HepG2 (cell line): Measurements from ENCODE around the gene WBP1. TPM values are rescaled to one million over a fixed set of nuclear protein-coding genes. Genes with fewer than 3 reads are reported as not detected.
A peak's percentile ranks its signal among the peaks of the same experiment; 100 is the strongest.

Source experiments
- AHR ChIP-seq: IDR thresholded peaks from 2 replicates; pipeline ENCODE4 v1.6.1; 2018; ENCODE audit warnings: missing genetic modification reagents, missing compliant biosample characterization
- CCDC6 ChIP-seq: sonication (generic); formaldehyde crosslinking; IDR thresholded peaks from 2 replicates; pipeline ENCODE4 v1.8.1; 2022; ENCODE audit warnings: mild to moderate bottlenecking, missing genetic modification reagents, moderate library complexity
- FOXM1 ChIP-seq: sonication (generic); formaldehyde crosslinking; IDR thresholded peaks from 2 replicates; pipeline ENCODE4 v1.5.0; 2020; ENCODE audit warnings: missing genetic modification reagents
- MAFG ChIP-seq: sonication (generic); formaldehyde crosslinking; IDR thresholded peaks from 2 replicates; pipeline ENCODE4 v1.5.1; 2020; ENCODE audit warnings: mild to moderate bottlenecking, missing genetic modification reagents
- NFIC ChIP-seq: IDR thresholded peaks from 2 replicates; pipeline ENCODE4 v1.6.1; 2012; ENCODE audit warnings: mild to moderate bottlenecking, low read length, inconsistent platforms
- PAXIP1 ChIP-seq: sonication (generic); formaldehyde crosslinking; conservative IDR thresholded peaks from 2 replicates; pipeline ENCODE4 v1.4.0; 2020; ENCODE audit warnings: mild to moderate bottlenecking, missing genetic modification reagents, moderate library complexity
- RERE ChIP-seq: IDR thresholded peaks from 2 replicates; pipeline ENCODE4 v1.6.1; 2016; ENCODE audit warnings: low read depth, missing genetic modification reagents, missing compliant biosample characterization
- SMC3 ChIP-seq: IDR thresholded peaks from 2 replicates; pipeline ENCODE4 v1.6.1; 2011; ENCODE audit warnings: low read length, improper control_type of control experiment
- SP5 ChIP-seq: IDR thresholded peaks from 2 replicates; pipeline ENCODE4 v1.6.1; 2016; ENCODE audit warnings: low read depth, borderline replicate concordance
- THRA ChIP-seq: sonication (generic); formaldehyde crosslinking; IDR thresholded peaks from 2 replicates; pipeline ENCODE4 v1.4.0; 2020; ENCODE audit warnings: missing genetic modification reagents, borderline replicate concordance
- ZBTB37 ChIP-seq: sonication (generic); formaldehyde crosslinking; IDR thresholded peaks from 2 replicates; pipeline ENCODE4 v1.4.0; 2020; ENCODE audit warnings: mild to moderate bottlenecking, missing genetic modification reagents
- ZNF224 ChIP-seq: sonication (generic); formaldehyde crosslinking; IDR thresholded peaks from 2 replicates; pipeline ENCODE4 v1.5.0; 2020; ENCODE audit warnings: mild to moderate bottlenecking, missing genetic modification reagents
- polyA plus RNA-seq, 8 experiments: library from polyadenylated mRNA; depleted of rRNA in 3 of 8; stranded (reverse) in 7 of 8; unstranded in 1 of 8; fragments of >200 nt; fragmentation: Illumina TruSeq in 4 of 8; extraction: Trizol in 4 of 8; gene quantifications; 2 replicates each; pipeline versions ENCODE4 v1.2.1 to v1.2.3, GENCODE V29; 2011 to 2016; ENCODE audit warnings: low read depth in 4 of 8, missing spikeins in 1 of 8, mixed read lengths in 1 of 8; ENCODE audit not compliant: insufficient read depth in 1 of 8
- total RNA-seq, 5 experiments: library from RNA; depleted of rRNA; stranded (reverse); fragments of >200 nt; fragmentation: Illumina TruSeq; extraction: Trizol; gene quantifications; 2 replicates each; pipeline ENCODE4 v1.2.3, GENCODE V29; 2016; ENCODE audit warnings: low read depth in 1 of 5

The WBP1 gene
- total and polyA plus RNA-seq, 2 of the 13 experiments (the other 11 are each of a cell fraction or from before 2014, with no cell fraction given): 38.8 to 85.7 TPM

GRCh38 chr2:74488643-74489481 lies 30.6 kb downstream of the WBP1 start (continued):
- TF ChIP-seq MAFG (CRISPR knock-in tag) (no peak), FOXM1 (no peak), NFIC (peak; percentile 90), RERE (0 out of 2 replicates have a peak, but pooled peaks have one; percentile 73), ZNF224 (CRISPR knock-in tag) (no peak), SP5 (CRISPR knock-in tag) (peak; percentile 28; the same call in 1 of the 2 replicates), PAXIP1 (CRISPR knock-in tag) (peak; percentile 97), CCDC6 (peak; percentile 51), AHR (CRISPR knock-in tag) (0 out of 2 replicates have a peak, but pooled peaks have one; percentile 5), ZBTB37 (CRISPR knock-in tag) (no peak), THRA (CRISPR knock-in tag) (peak; percentile 84), SMC3 (peak; percentile 33; the same call in 1 of the 2 replicates)
